ENCODE results near the gene DYSF.

The DYSF gene

DNA sequence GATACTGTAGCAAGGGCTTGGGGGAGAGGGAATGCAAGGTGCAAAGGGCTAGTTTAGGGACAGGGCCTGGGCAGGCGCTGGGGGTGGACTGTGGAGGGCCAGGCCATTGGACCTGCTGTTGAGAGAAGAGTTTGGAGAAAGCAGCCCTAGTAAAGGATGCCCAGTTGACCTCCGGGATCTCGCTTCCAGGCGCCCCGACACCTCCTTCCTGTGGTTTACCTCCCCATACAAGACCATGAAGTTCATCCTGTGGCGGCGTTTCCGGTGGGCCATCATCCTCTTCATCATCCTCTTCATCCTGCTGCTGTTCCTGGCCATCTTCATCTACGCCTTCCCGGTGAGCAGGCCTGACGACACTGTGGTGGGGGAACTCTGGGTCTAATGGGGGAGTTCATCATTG lies 229.0 kb downstream of the DYSF start:
- no peak for DNase-seq

DNA sequence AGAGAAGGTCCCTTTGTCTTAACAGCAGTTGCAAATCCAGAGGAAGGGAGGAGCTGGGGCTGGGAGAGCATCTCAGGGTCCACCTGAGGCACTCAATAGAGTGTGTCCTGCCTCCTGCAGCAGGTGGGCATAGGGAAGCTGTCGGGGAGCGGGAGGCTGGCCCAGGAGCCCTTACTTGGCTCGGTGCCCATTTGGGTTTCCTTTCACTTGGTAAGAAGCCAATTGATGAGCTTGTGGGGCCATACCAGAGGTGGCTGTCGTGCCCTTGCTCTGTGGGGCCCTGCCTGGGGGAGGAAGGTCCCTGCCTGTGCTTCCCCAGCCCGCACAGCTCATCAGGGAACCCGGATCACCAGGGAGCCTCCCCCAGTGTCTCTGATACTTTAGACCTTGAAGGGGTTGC lies 229.7 kb downstream of the DYSF start:
- DNase-seq, result no peak

DNA sequence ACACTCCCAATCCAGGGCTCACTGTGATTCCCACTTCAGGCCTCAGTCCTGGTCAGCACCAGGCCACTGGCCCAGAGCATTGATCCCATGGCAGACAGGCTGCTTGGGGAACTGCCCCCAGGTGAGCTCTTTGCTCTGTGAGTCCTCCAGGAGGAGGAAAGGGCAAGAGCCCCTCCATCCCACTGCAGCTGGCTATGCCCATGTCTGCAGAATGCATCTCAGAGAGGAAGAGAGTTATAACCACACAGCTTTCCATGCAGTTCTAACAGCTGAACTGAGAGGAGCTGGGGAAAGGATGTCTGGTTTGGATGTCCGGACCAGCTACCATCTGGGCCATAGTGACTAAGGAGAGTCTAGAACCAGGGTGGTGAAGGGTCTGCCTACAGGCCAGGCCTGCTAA lies 230.3 kb downstream of the DYSF start:
- DNase-seq, result no peak

DNA sequence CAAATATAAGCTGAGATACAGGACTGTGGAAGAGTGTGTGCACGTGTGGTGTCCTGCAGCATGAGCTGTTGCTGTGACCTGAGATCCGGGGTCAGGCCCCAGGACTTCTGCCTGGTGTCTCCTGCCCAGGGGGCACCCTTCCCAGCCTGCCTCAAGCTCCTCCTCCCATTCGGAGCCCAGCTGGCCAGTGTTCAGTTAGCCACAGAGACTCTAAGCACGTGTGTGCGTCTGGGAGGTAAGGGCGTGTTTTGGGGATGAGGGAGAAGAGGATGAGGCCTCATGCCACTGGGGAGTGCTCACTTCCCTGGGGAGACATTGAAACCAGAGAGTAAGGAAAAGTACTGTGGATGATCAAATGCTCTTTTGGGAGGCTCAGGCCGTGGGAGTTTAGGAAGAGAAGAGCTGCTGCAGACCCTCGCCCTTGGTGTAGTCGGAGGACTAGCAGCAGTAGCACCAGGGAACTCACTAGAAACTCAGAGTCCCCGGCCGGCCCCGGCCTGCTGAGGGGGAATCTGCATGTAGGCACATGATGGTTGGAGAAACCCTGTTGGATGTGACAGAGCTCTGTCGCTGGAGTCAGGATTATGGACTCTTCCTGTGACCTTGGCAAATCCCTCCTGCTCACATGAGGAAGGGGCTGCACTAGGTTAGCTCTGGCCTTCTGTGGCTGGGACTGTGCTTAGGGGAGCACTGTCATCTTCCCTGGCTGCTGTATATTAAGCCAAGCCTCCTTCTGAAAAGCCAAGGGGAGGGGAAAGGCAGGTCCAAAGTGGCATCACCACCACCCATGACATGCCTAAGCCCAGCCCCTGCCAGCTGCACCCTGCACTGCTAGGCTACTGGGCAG lies 231.1 kb downstream of the DYSF start:
- DNase-seq, result no peak

DNA sequence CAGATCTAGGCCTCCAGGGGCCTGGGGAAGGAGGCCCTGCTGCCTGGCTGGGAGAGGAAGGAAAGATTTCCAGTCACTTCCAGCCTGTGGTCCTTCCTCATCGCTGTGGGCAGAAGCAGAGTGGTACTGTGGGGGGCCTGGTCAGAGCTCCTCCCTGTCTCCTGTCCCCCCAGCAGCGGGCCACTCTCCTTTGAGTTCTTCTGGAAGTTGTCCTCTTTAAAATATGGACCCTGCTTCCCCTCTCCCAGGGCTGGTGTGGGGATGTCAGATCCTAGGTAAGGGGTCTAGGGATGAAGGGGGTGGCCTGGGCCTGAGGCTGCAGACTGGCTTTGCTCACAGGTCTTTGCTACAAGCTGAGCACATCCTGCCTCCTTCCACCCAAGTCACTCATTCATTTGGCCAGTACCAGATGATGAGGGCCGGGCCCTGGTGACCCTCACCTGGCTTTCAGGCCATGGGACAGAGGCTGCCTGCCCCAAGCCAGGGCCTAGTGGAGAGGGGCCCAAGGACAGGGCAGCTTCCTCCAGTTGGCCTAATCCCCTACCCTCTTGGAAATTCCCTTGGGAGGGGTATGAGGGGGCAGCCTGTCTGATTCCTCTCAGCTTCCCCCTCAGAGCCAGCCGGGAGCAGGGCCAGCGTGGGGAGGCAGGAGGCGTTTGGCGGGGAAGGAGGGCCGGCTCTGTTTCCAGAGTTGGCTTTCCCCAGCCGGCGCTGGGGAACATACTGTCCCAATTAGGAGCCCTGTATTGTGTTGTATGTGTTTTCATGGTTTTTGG lies 231.9 kb downstream of the DYSF start:
- DNase-seq, result no peak

DNA sequence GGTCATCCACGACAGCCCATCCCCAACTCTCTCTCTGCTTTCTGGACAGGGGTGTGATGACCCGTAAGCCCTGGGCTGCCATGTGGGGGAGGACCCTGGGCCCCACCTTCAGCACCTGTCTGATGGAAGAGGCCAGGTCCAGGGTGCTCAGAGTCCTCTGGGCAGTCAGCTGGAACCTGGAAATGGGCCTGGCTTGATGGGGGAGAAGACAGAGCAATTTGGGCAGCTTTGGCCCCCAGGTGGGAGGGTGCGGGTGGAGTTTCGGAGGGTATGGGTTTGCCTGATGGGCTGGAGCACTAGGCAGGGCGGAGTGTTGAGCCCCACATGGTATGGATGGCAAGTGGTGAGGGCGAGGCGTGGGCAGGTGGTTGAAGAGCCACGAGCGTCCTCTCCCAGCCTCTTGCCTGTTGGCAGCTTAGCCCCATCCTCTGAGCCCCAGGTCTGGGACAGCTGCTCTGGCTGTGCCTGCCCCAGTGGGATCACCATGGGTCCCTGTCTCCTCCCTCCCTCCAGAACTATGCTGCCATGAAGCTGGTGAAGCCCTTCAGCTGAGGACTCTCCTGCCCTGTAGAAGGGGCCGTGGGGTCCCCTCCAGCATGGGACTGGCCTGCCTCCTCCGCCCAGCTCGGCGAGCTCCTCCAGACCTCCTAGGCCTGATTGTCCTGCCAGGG lies 232.7 kb downstream of the DYSF start:
- DNase-seq, result no peak

DNA sequence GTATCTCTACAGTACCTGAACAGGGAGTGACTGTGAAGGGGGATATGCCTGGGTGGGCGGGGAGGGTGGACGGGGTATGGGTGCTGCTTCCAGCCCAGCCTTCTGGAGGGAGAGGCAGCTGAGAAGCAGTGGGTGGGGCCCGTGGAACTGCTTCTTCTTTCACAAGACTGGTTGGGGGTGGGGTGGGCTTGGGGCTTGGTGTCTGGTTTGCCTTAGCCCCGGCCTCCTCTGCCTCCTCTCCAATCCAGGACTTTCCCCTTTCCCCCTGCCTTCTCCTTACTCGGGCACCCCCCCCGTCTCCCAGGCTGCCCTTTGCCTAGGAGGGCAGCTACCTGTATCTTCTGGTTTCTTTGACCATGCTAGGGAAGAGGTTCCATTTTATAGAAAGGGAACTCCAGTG lies 233.4 kb downstream of the DYSF start:
- no peak for DNase-seq

DNA sequence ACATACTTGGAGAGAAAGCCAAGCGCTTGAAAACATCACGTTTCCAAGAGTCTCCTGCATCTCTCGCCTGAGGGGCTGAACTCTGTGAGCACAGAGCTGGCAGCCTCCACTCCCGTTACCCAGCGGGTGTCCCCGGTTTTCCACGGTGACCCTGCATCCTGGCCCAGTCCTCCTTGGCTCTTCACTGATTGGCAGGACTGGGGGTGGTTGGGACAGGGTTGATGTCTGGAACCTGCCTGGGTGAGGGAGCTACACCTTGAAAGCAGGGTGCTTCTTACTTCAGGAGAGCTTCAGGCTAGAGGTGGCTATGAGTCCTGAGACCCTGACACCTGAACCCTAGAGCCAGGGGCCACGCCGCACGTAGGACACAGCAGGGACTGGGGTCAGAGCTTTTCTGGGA lies 234.1 kb downstream of the DYSF start:
- no peak for DNase-seq

DNA sequence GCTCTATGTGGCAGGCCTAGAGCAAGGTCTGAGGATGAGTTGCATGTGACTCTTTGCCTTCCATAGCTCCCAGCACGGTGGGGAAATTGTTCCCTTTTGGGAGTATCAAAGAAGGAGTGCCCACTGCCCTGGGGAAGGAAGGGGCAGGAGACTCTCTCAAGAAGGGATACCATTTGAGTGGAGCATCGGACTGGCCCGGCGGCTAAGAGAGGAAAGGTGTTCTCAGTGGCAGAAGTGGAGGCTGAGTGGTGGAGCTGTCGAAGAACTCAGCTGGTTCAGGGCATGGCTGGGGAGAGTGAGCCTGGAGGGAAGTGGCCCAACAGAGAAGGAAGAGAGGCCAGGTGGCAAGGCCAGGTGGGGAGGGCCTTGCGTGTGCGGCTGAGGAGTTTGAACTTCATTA lies 235.2 kb downstream of the DYSF start:
- DNase-seq, result no peak

DNA sequence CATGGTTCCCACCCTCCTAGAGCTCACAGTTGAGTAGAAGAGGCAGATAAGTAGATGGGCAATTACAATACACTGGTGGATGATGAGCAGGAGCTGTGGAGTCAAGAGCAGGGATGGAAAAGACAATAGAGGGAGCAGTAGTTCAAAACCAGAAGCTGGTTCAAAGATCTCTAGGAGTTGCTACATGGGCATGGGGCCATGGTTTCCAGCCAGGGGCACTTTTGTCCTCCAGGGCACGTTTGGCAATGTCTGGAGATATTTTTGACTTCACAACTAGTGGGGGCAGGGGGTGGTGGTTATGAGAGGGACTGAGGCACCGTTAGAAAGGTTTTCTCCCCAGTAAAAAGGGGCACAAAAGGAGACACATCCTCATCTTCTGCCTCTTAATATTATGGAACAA lies 236.0 kb downstream of the DYSF start:
- DNase-seq, result no peak

DNA sequence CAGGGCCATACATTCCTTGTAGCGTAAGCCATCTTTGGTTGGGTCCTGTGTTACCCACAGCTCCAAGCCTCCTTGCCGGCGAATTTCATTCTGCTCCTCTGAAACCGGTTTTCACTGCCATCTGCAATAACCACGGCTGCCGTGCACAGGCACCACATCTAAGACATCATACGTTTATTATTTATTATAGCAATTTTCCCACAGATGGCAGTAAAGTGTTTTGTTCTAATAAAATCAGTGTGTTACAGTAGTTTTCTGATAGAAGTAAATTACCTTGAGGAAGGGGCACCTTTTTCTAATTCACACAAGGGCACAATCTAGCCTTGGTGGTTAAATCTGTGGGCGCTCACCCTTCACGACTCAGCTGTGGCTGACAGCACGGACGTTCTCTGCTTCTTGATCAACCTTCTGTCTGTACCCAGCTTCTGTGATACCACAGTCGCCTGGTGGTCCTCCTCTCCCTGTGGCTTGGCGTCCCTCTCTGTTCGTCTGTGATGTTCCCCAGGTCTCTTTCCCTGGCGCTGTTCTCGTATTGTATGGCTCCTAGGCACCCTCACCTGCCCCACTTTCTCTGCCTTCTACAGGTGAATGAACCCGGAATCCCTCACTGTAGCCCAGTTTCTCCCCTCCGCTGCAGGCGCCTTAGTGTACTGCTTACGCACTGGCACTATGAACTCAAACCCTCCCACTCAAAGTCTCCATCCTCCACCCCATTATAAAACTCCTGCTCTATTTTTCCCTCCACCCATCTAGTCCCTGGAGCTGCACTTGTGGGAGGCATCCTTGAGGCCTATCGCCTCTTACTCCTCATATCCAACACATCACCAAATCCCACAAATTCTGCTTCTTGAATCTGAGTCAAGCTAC lies 236.8 kb downstream of the DYSF start:
- no peak for DNase-seq

DNA sequence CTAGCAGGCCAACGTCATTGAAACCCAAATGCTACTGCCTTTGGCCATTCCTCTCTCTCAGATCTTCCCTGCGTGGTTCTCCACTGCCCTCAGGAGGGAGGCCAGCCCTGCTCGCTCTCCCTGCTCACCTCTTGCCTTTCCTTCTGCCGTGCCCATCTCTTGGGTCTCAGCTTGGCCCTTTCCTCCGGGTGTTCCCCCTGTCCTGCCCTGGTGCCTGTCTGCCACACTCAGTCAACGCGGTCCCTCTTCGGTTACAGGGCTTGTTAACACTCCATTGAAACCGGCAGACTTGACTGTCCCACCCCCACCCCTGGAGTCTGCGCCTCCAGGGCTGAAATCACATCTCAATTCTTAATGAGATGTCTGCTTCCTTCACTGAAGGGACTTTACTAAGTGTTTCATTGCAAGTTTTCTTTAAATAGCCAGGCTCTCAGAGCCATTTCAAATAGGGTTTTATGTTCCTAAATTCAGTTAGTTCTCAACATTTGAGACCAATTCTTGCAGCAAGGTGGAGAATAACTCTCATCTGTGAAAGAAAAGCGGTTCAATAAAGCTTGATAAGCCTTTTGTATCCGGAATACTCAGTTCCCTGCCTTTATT lies 237.6 kb downstream of the DYSF start:
- DNase-seq, result no peak

DNA sequence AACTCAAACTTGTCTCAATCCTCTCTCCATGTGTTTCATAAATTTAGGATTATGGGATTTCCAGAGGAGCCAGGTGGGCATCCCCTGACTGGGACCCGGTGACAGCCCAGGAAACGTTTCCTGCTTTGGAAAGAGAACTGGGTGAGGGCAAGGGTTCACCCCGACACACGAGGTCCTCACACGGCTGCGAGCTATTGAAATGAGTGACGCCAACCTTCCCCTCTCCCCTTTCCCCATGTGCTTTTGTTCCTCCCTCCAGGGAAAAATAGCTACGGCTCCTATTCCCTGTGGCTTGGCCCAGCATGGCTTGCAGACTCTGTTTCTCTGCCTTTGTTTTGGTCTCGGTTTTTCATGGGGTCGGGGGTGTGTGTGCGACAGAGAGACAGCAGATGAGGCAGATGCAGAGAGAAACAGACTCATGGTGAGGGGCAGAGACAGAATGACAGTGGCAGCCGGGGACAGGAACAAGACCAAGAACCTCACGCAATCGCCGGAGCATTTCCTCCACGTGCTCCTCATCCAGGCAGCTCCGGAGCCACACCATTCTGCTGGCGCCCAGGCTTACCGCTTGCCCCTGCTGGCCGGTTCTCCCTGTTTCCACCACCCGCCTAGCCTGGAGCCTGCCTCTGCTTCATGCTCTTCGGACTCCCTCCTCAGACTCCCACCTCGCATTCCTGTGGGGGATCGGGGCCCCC lies 238.5 kb downstream of the DYSF start:
- DNase-seq, result no peak

DNA sequence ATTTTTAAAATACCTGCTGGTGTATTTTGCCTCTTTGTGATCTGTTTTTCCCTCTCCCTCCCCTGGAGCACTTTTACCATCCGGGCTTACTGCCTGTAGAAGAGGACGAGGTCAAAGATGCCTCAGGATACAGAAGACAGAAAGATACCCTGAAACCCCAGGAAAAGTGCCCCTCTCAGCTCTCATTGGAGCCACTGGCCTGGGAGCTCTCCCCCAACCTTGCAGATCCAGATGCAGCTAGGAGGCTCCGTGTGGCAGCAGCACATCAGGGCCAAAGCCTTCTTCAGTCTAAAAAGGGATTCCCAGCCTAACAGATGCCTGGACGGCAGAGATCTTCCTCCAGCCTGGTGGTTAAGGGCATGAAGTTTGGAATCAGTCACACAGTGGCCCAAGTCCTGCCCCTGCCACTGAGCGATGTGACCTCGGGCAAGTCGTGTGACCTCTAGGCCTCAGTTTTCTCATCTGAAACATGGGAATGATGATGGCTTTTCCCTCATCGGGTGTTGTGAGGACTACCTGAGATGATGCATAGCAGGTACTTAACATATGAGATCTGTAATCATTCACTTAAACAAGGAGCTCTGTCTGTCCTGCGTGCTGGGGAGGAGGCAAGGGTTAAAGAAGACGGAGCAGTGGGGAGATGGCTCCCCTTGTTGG lies 239.4 kb downstream of the DYSF start:
- DNase-seq, result no peak

DNA sequence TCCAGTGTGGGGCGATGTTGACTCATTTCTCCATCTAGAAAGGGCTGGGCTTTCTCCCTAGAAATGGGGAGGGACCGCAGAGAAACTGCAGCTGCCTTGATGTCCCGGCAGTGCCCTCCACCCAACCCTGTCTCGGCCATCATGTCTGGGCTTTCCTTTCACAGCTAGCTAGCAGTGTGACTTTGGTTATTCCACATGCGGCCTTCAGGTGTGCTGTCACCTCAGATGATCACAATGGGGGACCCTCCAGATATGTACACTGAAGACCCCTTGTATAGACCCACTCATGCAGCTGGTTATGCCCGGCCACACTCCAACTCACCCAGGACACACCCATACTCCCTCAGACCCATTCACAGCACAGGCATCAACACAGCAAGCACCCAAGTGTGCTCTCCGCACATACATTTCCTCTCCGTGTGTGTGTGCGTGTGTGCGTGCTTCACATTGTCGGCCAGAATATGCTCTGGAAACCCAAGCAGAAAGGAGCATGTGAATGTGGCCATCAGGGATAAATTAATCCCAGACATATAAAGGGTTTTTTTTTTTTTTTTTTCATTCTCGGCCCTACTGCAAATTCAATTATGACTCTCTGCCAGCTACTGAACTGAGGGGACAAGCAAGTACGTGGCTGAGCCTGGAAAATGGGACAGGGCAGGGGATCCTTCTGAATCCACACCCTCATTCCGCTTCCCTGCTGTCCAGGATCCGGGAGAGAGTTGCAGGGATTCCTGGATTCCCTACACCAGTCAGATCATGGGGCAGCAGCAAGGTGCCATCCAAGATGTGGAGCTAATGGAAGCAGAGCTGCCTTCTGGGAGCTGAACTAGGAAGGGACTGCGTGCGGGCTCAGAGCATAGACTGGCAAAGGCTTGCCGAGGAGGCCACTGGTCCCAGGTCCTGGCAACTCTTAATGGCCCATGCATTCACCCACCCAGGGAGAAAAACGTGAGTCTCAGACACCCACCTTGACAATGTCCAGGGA lies 240.2 kb downstream of the DYSF start:
- no peak for DNase-seq

DNA sequence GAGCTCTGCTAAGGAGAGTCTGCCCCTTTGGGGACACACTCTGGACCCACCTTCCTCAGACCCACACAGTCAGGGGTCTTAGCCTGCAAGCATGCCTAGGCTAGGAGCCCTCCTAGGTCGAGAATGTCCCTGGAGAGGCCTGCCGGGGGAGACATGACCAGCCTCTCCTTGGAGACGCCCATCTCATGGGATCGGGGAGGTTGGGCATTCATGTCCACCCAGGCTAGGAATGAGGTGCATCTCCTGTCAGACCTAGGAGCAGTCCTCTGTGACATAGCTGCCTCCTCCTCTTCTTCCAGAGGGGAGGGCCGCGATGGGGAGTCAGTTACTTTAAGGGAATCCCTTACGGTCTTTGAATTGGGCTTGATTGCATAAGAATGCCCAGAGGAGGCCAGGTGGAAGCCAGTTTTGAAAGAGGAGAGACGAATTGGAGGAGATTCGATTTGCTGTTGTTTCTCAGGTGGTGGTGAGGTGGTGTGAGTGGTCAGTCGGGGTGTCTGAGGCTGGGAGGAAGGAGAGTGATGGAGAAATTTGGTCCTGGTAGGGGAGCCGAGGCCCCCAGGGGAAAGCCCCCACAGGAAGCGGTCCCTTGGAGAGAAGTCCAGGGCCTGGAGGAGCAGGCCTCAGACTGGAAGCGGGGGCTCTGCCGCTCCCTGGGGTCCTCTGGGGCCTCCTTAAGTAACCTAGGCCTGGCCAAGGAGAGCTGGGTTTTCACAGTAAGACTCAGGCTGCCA lies 241.3 kb downstream of the DYSF start:
- no peak for DNase-seq

DNA sequence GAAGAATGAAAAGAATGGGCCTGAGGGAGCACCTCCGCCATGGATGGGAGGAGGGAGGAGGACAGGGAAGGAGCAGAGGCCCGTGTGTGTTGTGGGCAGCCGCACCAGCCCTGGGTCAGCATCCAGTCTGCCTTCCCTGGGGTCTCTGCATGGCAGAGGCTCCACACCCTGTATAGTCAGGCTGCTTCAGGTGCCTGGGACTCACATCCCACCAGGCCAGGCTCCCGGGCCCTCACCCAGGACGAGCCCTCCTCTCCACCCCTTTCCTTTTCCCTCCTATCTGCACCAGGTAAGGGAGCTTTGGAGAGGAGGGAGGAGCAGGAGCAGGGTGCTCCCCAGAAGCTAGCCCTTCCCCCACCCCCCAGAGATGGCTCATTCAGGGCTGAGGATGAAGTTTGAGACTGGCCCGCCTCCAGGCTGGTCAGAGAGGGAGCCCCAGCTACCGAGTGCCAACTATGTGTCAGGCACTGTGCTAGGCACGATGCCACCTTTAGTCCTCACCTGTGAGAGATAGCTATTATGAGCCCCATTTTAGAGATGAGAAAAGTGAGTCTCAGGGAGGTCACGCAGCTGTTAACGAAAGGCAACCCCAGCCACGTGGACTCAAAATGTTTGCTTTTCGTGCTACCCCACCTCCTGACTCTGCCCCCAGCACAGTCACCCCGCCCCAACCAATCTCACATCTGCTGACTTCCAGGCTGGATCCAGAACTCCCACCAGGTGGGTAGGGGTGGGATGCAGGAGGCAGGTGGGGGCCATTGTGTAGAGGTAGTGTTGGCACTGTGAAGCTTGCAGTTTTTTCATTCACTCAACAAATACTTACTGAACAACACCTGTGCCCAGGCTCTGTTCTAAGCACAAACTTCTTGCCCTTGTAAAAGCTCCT lies 242.1 kb downstream of the DYSF start:
- no peak for DNase-seq

DNA sequence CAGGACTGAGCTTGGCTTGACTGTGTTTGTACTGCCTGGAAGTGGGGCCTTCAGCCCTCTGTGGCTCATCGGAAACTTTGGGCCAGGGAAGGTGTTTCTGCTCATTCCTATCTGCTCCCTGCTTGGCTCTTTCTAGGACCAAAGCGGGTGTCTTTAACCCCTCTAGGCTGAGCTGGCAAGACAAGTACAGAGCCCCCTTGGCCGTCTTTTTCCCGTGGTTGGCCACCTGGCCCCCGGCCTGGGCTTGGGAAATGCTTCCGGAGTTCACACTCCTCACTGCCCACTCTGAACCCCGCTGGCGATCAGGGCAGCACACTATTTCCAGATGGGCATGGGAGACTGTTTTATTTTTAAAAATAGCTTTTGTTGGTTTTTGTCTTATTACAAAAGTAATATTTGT lies 243.0 kb downstream of the DYSF start:
- DNase-seq, result no peak

All from NK-92 treated with Interleukin-12 subunit alpha and Interleukin-12 subunit beta, amount 100 ng/mL, for 24 hours (cell line).